HUES48 (cell line): ENCODE measurements around the gene MED20.

Experiments used
- H3K27ac ChIP-seq: one replicate; pipeline ENCODE4 v1.7.0; 2013; ENCODE audit warnings: low read depth, low read length, inconsistent platforms
- H3K27me3 ChIP-seq: 2 replicates; pipeline ENCODE4 v1.6.1; 2013; ENCODE audit warnings: mild to moderate bottlenecking, low read length; ENCODE audit not compliant: control insufficient read depth, insufficient read depth
- H3K36me3 ChIP-seq: 2 replicates; pipeline ENCODE4 v1.6.1; 2013; ENCODE audit warnings: low read length; ENCODE audit not compliant: control insufficient read depth, insufficient read depth
- H3K4me1 ChIP-seq: 2 replicates; pipeline ENCODE4 v1.6.1; 2013; ENCODE audit warnings: mild to moderate bottlenecking, low read length; ENCODE audit not compliant: control insufficient read depth, insufficient read depth
- H3K4me3 ChIP-seq: 2 replicates; pipeline ENCODE4 v1.5.1; 2013; ENCODE audit warnings: mild to moderate bottlenecking, low read depth, low read length
- H3K9ac ChIP-seq: 2 replicates; pipeline ENCODE4 v1.6.1; 2013; ENCODE audit warnings: mild to moderate bottlenecking, low read depth, low read length, moderate library complexity
- H3K9me3 ChIP-seq: 2 replicates; pipeline ENCODE4 v1.6.1; 2013; ENCODE audit warnings: low read length; ENCODE audit not compliant: control insufficient read depth, insufficient read depth

The MED20 gene

GRCh38 chr6:41939848-41940758, 19.2 kb upstream of the MED20 start:
- Histone ChIP-seq H3K27ac (peak overlapping the region; percentile 74), H3K4me1 (peaks cover 26% of the 10 kb centered on the region), H3K9ac (no peak overlapping the region), H3K9me3 (no peaks in the 10 kb centered on the region), H3K4me3 (peak overlapping the region; percentile 91), H3K27me3 (peaks cover 7% of the 10 kb centered on the region; the same call in 1 of the 2 replicates), H3K36me3 (peaks cover 21% of the 10 kb centered on the region)

GRCh38 chr6:41939176-41939847, 18.4 kb upstream of the MED20 start:
- Histone ChIP-seq H3K36me3 (peaks cover 29% of the 10 kb centered on the region), H3K27ac (peak overlapping the region; percentile 74), H3K4me1 (peaks cover 26% of the 10 kb centered on the region), H3K27me3 (peaks cover 7% of the 10 kb centered on the region; the same call in 1 of the 2 replicates), H3K4me3 (peak overlapping the region; percentile 15; the same call in 1 of the 2 replicates), H3K9me3 (no peaks in the 10 kb centered on the region), H3K9ac (no peak overlapping the region)

GRCh38 chr6:41938590-41939175, 17.7 kb upstream of the MED20 start:
- Histone ChIP-seq H3K27ac (peak overlapping the region; percentile 51), H3K4me1 (peaks cover 26% of the 10 kb centered on the region), H3K27me3 (peaks cover 7% of the 10 kb centered on the region; the same call in 1 of the 2 replicates), H3K4me3 (0 out of 2 replicates have a peak overlapping the region, but pooled peaks have one; percentile 7), H3K9ac (no peak overlapping the region), H3K36me3 (peaks cover 35% of the 10 kb centered on the region), H3K9me3 (no peaks in the 10 kb centered on the region)

GRCh38 chr6:41937861-41938574, 17.1 kb upstream of the MED20 start:
- Histone ChIP-seq H3K9me3 (no peaks in the 10 kb centered on the region), H3K27ac (no peak overlapping the region), H3K36me3 (peaks cover 37% of the 10 kb centered on the region)

GRCh38 chr6:41937472-41937860, 16.5 kb upstream of the MED20 start:
- H3K36me3 ChIP-seq = peaks cover 42% of the 10 kb centered on the region
- no peak overlapping the region for H3K9ac ChIP-seq
- H3K27me3 ChIP-seq = peaks cover 7% of the 10 kb centered on the region; the same call in 1 of the 2 replicates

More at GRCh38 chr6:41937861-41938574, 17.1 kb upstream of the MED20 start:
- Histone ChIP-seq H3K4me3 (no peak overlapping the region), H3K4me1 (peaks cover 26% of the 10 kb centered on the region), H3K9ac (no peak overlapping the region), H3K27me3 (peaks cover 7% of the 10 kb centered on the region; the same call in 1 of the 2 replicates)

GRCh38 chr6:41936073-41936837, 15.3 kb upstream of the MED20 start:
- no peak overlapping the region for H3K4me3 ChIP-seq
- H3K36me3 ChIP-seq = peaks cover 55% of the 10 kb centered on the region
- no peaks in the 10 kb centered on the region for H3K9me3 ChIP-seq
- H3K9ac ChIP-seq = no peak overlapping the region
- peak overlapping the region; percentile 68 for H3K27ac ChIP-seq
- H3K27me3 ChIP-seq = peaks cover 7% of the 10 kb centered on the region; the same call in 1 of the 2 replicates
- peaks cover 19% of the 10 kb centered on the region for H3K4me1 ChIP-seq

More at GRCh38 chr6:41937472-41937860, 16.5 kb upstream of the MED20 start:
- no peak overlapping the region for H3K4me3 ChIP-seq
- peaks cover 25% of the 10 kb centered on the region for H3K4me1 ChIP-seq
- no peak overlapping the region for H3K27ac ChIP-seq
- H3K9me3 ChIP-seq = no peaks in the 10 kb centered on the region

GRCh38 chr6:41935685-41936072, 14.7 kb upstream of the MED20 start:
- peaks cover 60% of the 10 kb centered on the region for H3K36me3 ChIP-seq
- H3K27me3 ChIP-seq = peaks cover 2% of the 10 kb centered on the region; the same call in 1 of the 2 replicates
- peaks cover 19% of the 10 kb centered on the region for H3K4me1 ChIP-seq
- no peak overlapping the region for H3K4me3 ChIP-seq
- H3K27ac ChIP-seq = peak overlapping the region; percentile 68
- H3K9me3 ChIP-seq = no peaks in the 10 kb centered on the region
- H3K9ac ChIP-seq = no peak overlapping the region

GRCh38 chr6:41935193-41935574, 14.2 kb upstream of the MED20 start:
- no peaks in the 10 kb centered on the region for H3K9me3 ChIP-seq
- H3K27ac ChIP-seq = peak overlapping the region; percentile 68
- H3K4me3 ChIP-seq = no peak overlapping the region
- H3K36me3 ChIP-seq = peaks cover 65% of the 10 kb centered on the region
- H3K9ac ChIP-seq = no peak overlapping the region
- no peaks in the 10 kb centered on the region for H3K27me3 ChIP-seq
- peaks cover 18% of the 10 kb centered on the region for H3K4me1 ChIP-seq

- Histone ChIP-seq H3K4me1 (peaks cover 11% of the 10 kb centered on the region), H3K27ac (no peak overlapping the region), H3K36me3 (peaks cover 72% of the 10 kb centered on the region), H3K27me3 (no peaks in the 10 kb centered on the region), H3K9me3 (no peaks in the 10 kb centered on the region), H3K4me3 (no peak overlapping the region), H3K9ac (no peak overlapping the region)
Measured at GRCh38 chr6:41934278-41935192, 13.6 kb upstream of the MED20 start.
